Muscle layer of duodenum (tissue), 2 donors: ENCODE data around the gene IGF2BP1.

Experiments
- H3K27ac ChIP-seq: one replicate; pipeline ENCODE4 v1.7.0; 2013; ENCODE audit warnings: mild to moderate bottlenecking, low read length
- H3K27me3 ChIP-seq: one replicate; pipeline ENCODE4 v1.7.0; 2013; ENCODE audit warnings: low read depth, mild to moderate bottlenecking, control low read depth, low read length
- H3K36me3 ChIP-seq, 2 donors: one replicate each; pipeline ENCODE4 v1.7.0; 2013; ENCODE audit warnings: low read length in 2 of 2, control low read depth in 1 of 2, mild to moderate bottlenecking in 1 of 2; ENCODE audit not compliant: insufficient read depth in 2 of 2, control insufficient read depth in 1 of 2
- H3K4me1 ChIP-seq, 2 donors: one replicate each; pipeline ENCODE4 v1.7.0; 2013; ENCODE audit warnings: low read length in 2 of 2, mild to moderate bottlenecking in 2 of 2, control low read depth in 1 of 2, moderate library complexity in 1 of 2; ENCODE audit not compliant: insufficient read depth in 2 of 2, control insufficient read depth in 1 of 2
- H3K4me3 ChIP-seq, 2 donors: one replicate each; pipeline ENCODE4 v1.7.0; 2013; ENCODE audit warnings: low read length in 2 of 2, low read depth in 1 of 2, mild to moderate bottlenecking in 1 of 2
- H3K9me3 ChIP-seq, 2 donors: one replicate each; pipeline ENCODE4 v1.7.0; 2013; ENCODE audit warnings: low read length in 2 of 2, control low read depth in 1 of 2, mild to moderate bottlenecking in 1 of 2; ENCODE audit not compliant: control insufficient read depth in 1 of 2
- donor health status: healthy.

The IGF2BP1 gene

DNA sequence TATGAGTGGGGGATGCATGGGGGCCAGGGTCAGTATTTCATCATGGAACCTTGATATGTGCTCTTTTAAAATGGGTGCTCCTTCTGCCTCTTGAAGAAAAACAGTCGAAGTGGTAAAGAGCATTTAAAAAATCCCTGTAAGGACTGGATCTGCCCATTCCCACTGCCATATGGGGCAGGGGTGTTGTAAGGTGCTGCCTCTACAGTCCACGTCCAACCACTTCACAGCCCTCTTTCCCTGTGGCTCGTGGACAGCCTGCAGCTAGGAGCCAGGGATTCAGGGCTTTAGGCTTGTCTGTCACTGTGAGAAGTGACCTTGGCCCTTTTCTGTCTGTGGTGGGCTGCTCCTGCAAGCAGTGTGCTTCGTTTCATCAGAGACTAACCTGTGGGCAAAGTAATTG, 44.3 kb downstream of the IGF2BP1 start:
- no peaks in the 10 kb centered on the region for H3K27me3 ChIP-seq
- no peaks in the 10 kb centered on the region for H3K4me1 ChIP-seq
- no peaks in the 10 kb centered on the region for H3K9me3 ChIP-seq
- H3K4me3 ChIP-seq = no peak overlapping the region
- H3K27ac ChIP-seq = no peak overlapping the region
- H3K36me3 ChIP-seq = no peaks in the 10 kb centered on the region

GRCh38 chr17:49045376-49045775, 48.2 kb downstream of the IGF2BP1 start:
- H3K9me3 ChIP-seq = no peaks in the 10 kb centered on the region
- H3K36me3 ChIP-seq = no peaks in the 10 kb centered on the region
- no peaks in the 10 kb centered on the region for H3K4me1 ChIP-seq
- no peak overlapping the region for H3K27ac ChIP-seq
- no peak overlapping the region for H3K4me3 ChIP-seq
- no peaks in the 10 kb centered on the region for H3K27me3 ChIP-seq

DNA sequence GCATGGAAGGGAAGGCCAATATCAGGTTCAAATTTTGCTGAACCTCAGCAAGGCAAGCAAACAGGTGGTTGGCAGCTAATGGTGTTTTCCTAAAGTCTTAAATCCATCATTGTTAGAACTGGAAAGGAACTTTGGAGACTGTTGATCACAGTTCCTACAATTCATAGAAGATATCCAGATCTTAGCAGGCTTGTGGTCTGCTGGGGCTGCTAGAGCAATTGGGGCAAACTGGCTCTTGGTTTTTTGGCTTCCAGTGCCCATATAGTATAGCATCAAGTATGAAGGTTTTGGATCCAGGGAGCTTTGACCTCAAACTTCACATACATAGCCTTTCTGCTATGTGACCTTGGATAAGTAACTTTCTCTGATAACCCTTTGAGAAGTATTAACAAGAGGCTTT, 49.7 kb downstream of the IGF2BP1 start:
- no peak overlapping the region for H3K4me3 ChIP-seq
- H3K4me1 ChIP-seq = no peaks in the 10 kb centered on the region
- no peaks in the 10 kb centered on the region for H3K36me3 ChIP-seq
- no peaks in the 10 kb centered on the region for H3K9me3 ChIP-seq
- H3K27me3 ChIP-seq = no peaks in the 10 kb centered on the region
- H3K27ac ChIP-seq = no peak overlapping the region

- Histone ChIP-seq H3K4me3 (no peak overlapping the region), H3K9me3 (no peaks in the 10 kb centered on the region), H3K36me3 (no peaks in the 10 kb centered on the region), H3K27me3 (no peaks in the 10 kb centered on the region), H3K27ac (no peak overlapping the region), H3K4me1 (no peaks in the 10 kb centered on the region)
Measured at GRCh38 chr17:49049265-49049664, 52.1 kb downstream of the IGF2BP1 start.

GRCh38 chr17:49050611-49051010, 53.4 kb downstream of the IGF2BP1 start:
- Histone ChIP-seq H3K27ac (no peak overlapping the region), H3K36me3 (no peaks in the 10 kb centered on the region), H3K27me3 (no peaks in the 10 kb centered on the region), H3K4me1 (no peaks in the 10 kb centered on the region), H3K4me3 (no peak overlapping the region), H3K9me3 (no peaks in the 10 kb centered on the region)

DNA sequence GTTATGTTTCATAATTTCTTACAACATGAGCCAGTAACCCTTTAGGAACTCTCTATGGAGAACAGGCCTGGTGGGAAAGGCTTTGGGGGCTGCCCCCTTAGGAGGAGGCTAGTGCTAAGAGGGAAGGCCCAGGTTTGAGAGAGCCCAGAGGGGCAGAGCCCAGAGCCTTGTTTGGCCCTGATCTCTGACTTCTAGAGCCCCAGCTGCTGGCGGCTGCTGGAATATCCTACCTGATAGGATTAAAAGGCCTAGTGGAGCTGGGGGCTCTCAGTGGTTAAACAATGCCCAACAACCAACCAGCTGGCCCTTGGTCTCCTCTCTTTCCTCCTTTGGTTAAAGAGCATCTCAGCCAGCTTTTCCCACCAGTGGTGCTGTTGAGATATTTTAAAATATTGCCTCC, 54.1 kb downstream of the IGF2BP1 start:
- Histone ChIP-seq H3K27ac (no peak overlapping the region), H3K36me3 (no peaks in the 10 kb centered on the region)

GRCh38 chr17:49053171-49053829, 56.1 kb downstream of the IGF2BP1 start:
- H3K4me1 ChIP-seq = no peaks in the 10 kb centered on the region
- no peak overlapping the region for H3K27ac ChIP-seq
- no peaks in the 10 kb centered on the region for H3K36me3 ChIP-seq
- H3K4me3 ChIP-seq = no peak overlapping the region
- H3K27me3 ChIP-seq = no peaks in the 10 kb centered on the region
- no peaks in the 10 kb centered on the region for H3K9me3 ChIP-seq

More for the DNA sequence above, 54.1 kb downstream of the IGF2BP1 start:
- H3K9me3 ChIP-seq = no peaks in the 10 kb centered on the region
- no peaks in the 10 kb centered on the region for H3K27me3 ChIP-seq
- no peaks in the 10 kb centered on the region for H3K4me1 ChIP-seq
- no peak overlapping the region for H3K4me3 ChIP-seq

DNA sequence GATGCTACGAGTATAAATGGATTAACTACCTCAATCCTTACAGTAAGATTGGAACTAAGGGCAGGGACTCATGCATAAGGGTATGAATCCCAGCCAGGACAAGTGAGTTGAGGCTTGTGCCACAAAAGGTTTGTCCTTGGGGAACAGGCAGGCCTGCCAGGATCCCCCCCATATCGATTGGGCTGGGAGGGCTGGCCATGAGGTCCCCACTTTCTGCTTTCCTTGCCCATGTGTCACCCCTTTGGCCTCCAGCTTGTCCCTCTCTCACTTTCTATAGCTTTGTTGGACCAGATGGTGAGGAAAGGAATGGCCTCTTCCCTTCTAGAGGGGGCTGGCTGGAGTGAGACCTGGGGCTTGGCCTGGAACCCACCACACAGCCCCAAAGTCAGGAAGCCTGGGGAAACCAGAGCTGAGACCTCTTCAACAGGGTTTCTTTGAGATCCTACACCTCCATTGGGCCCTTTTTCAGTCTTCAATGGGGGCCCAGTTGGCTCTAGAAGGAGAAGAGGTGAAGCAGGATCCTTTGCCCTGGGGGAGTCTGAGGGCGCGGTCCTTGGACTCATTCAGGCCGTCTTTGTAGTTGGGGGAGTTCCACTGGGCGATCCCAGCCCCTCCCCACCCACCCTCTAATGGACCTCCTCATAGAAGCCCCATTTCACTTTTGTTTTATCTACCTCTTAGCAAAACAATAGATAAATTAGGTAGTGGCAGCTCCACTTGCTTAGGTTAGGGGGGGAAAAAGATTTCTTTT, 57.3 kb downstream of the IGF2BP1 start:
- no peaks in the 10 kb centered on the region for H3K9me3 ChIP-seq
- no peaks in the 10 kb centered on the region for H3K36me3 ChIP-seq
- no peak overlapping the region for H3K27ac ChIP-seq
- no peak overlapping the region for H3K4me3 ChIP-seq
- no peaks in the 10 kb centered on the region for H3K27me3 ChIP-seq
- no peaks in the 10 kb centered on the region for H3K4me1 ChIP-seq

- H3K4me3 ChIP-seq = no peak overlapping the region
- no peaks in the 10 kb centered on the region for H3K36me3 ChIP-seq
- H3K9me3 ChIP-seq = no peaks in the 10 kb centered on the region
- H3K27ac ChIP-seq = no peak overlapping the region
- no peaks in the 10 kb centered on the region for H3K4me1 ChIP-seq
- H3K27me3 ChIP-seq = no peaks in the 10 kb centered on the region
Measured at GRCh38 chr17:49055181-49055927, 58.2 kb downstream of the IGF2BP1 start.

- Histone ChIP-seq H3K27me3 (no peaks in the 10 kb centered on the region), H3K9me3 (no peaks in the 10 kb centered on the region), H3K27ac (no peak overlapping the region), H3K4me1 (no peaks in the 10 kb centered on the region), H3K4me3 (no peak overlapping the region), H3K36me3 (no peaks in the 10 kb centered on the region)
Measured at GRCh38 chr17:49061524-49061943, 64.3 kb downstream of the IGF2BP1 start.

GRCh38 chr17:49063652-49064051, 66.5 kb downstream of the IGF2BP1 start:
- Histone ChIP-seq H3K9me3 (no peaks in the 10 kb centered on the region), H3K4me3 (no peak overlapping the region), H3K27ac (no peak overlapping the region), H3K36me3 (no peaks in the 10 kb centered on the region), H3K27me3 (no peaks in the 10 kb centered on the region), H3K4me1 (no peaks in the 10 kb centered on the region)
